ENCODE measurements around the gene GPBP1L1. TPM values are rescaled to one million over a fixed set of nuclear protein-coding genes. Genes with fewer than 3 reads are reported as not detected.

The GPBP1L1 gene
- polyA plus RNA-seq, 1 of the 3 experiments (the other 2 are of a cell fraction): 28.5 TPM

- WGBS (ENCODE audit: low lambda C conversion rate): no CpG with 5 or more reads among the region's 3 CpGs
- DNase-seq: peak; percentile 28
- Histone ChIP-seq H3K4me3 (ENCODE audit: low read depth in 2 of 2, low read length in 1 of 2) (no peak overlapping the region), H3K4me2 (no peak overlapping the region), H2AFZ (ENCODE audit: low read depth) (no peak overlapping the region), H3K27ac (ENCODE audit: low read depth in 2 of 2, low read length in 1 of 2) (no peak overlapping the region), H3K79me2 (ENCODE audit: insufficient read depth) (no peaks in the 10 kb centered on the region), H3K4me1 (ENCODE audit: control insufficient read depth in 1 of 2, insufficient read depth in 2 of 2, low read depth in 1 of 2, low read length in 1 of 2) (no peaks in the 10 kb centered on the region; a peak in 1 of 4 replicates), H4K20me1 (ENCODE audit: insufficient read depth) (no peaks in the 10 kb centered on the region), H3F3A (replicated peaks; ENCODE audit: insufficient read depth) (peaks cover 42% of the 10 kb centered on the region), H3K9ac (no peak overlapping the region), H3K27me3 (ENCODE audit: insufficient read depth) (no peaks in the 10 kb centered on the region), H3K9me3 (no peaks in the 10 kb centered on the region), H3K36me3 (replicated peaks in 1 of 2; ENCODE audit: control insufficient read depth in 1 of 2, insufficient read depth in 2 of 2, low read length in 1 of 2) (peaks cover 28 to 43% of the 10 kb centered on the region in 2 experiments), H3K9me2 (no peaks in the 10 kb centered on the region)
- ChIA-PET CTCF (no interaction called here), POLR2A (interaction anchor here (0.6 kb wide), 1 partner anchor 296 kb away, joined by 3 read pairs; no protein-coding TSS in a partner anchor)
- TF ChIP-seq IRF3 (IDR thresholded peaks at IDR 0.05; ENCODE audit: low read depth, low read length) (no peak), ZBTB33 (IDR thresholded peaks at IDR 0.05; ENCODE audit: borderline replicate concordance, low read depth) (no peak), CTCF (IDR thresholded peaks at IDR 0.05) (no peak), USF2 (IDR thresholded peaks at IDR 0.05; ENCODE audit: borderline replicate concordance, low read depth, low read length) (no peak), RCOR1 (IDR thresholded peaks at IDR 0.05; ENCODE audit: low read length) (no peak), YY1 (IDR thresholded peaks at IDR 0.05; ENCODE audit: low read depth) (no peak), FOXM1 (IDR thresholded peaks at IDR 0.05; ENCODE audit: low read depth) (no peak), TCF12 (IDR thresholded peaks at IDR 0.05) (no peak), GABPA (IDR thresholded peaks at IDR 0.05; ENCODE audit: low read depth) (no peak), MXI1 (IDR thresholded peaks at IDR 0.05; ENCODE audit: low read depth, low read length) (no peak), NRF1 (IDR thresholded peaks at IDR 0.05; ENCODE audit: low read depth, low read length) (no peak), MAX (IDR thresholded peaks at IDR 0.05; ENCODE audit: low read depth) (no peak)
Measured at GRCh38 chr1:45621501-45621836, 64.9 kb downstream of the GPBP1L1 start.
